K562 (cell line): ENCODE measurements around the gene PATL1. TPM values are rescaled to one million over a fixed set of nuclear protein-coding genes. Genes with fewer than 3 reads are reported as not detected.

Source experiments
- ATAC-seq: fragments of 200-7000 bp; cut with Tn5 transposase; 3 replicates; pipeline ENCODE4 v1.9.1; 2020; ENCODE audit warnings: moderate library complexity
- BruUV-seq: library from RNA; stranded (reverse); fragments of 400-500 nt; replicated peaks from 2 replicates; lab custom pipeline; 2021; lab: Mats Ljungman, UMichigan
- CTCF ChIA-PET: fragments of 300-600 bp; formaldehyde crosslinking; extraction: SDS; loops from one replicate; lab custom pipeline; 2021; ENCODE audit warnings: low intra/inter-chr PET ratio; lab: Yijun Ruan, JAX
- POLR2A ChIA-PET: fragments of 300-600, 350-650 bp; sonication (Branson Sonifier 250); formaldehyde crosslinking; extraction: SDS; loops from one replicate; lab custom pipeline; 2021; ENCODE audit warnings: antibody characterized with exemption, inconsistent platforms; lab: Yijun Ruan, JAX
- DNase-seq, 4 experiments: peaks; one replicate each; pipeline versions ENCODE4 v3.0.0 to v3.0.0-alpha.2; 2011 to 2018; ENCODE audit warnings: low spot score in 3 of 4, mixed read lengths in 3 of 4; ENCODE audit errors: extremely low read depth in 1 of 4
- FAIRE-seq: peaks from 2 replicates; lab custom pipeline; 2011; peaks lifted over from hg19 to GRCh38; lab: Jason Lieb, UNC
- H2AFZ ChIP-seq: 2 replicates; pipeline ENCODE4 v1.6.0; 2011; ENCODE audit warnings: low read depth, low read length, control low read depth, inconsistent platforms
- H3K27ac ChIP-seq: fragments of 200-600 bp; 3 replicates; pipeline ENCODE4 v1.8.0; 2011; ENCODE audit warnings: low read depth, mild to moderate bottlenecking, control low read depth, inconsistent platforms, low read length, moderate library complexity, mixed read lengths; ENCODE audit errors: extremely low read depth
- H3K27me3 ChIP-seq, 2 experiments: fragments of 300-600 bp in 1 of 2; 2 replicates in 1 of 2; 3 replicates in 1 of 2; pipeline versions ENCODE4 v1.6.0 to v1.8.0; 2011; ENCODE audit warnings: inconsistent platforms in 2 of 2, low read length in 2 of 2, mild to moderate bottlenecking in 1 of 2, mixed read lengths in 1 of 2, moderate library complexity in 1 of 2; ENCODE audit not compliant: control insufficient read depth in 2 of 2, insufficient read depth in 2 of 2
- H3K36me3 ChIP-seq: fragments of 300-600 bp; 3 replicates; pipeline ENCODE4 v1.8.0; 2011; ENCODE audit warnings: mild to moderate bottlenecking, low read length, inconsistent platforms; ENCODE audit not compliant: control insufficient read depth, insufficient read depth
- H3K4me1 ChIP-seq, 2 experiments: fragments of 200-600 bp in 1 of 2; replicated peaks in 1 of 2; 2 replicates in 1 of 2; 3 replicates in 1 of 2; pipeline versions ENCODE4 v1.5.1 to v1.8.0; 2011; ENCODE audit warnings: inconsistent platforms in 2 of 2, low read length in 2 of 2, mild to moderate bottlenecking in 1 of 2, mixed read lengths in 1 of 2, moderate library complexity in 1 of 2; ENCODE audit not compliant: control insufficient read depth in 2 of 2, insufficient read depth in 2 of 2
- H3K4me2 ChIP-seq: 2 replicates; pipeline ENCODE4 v1.6.1; 2011; ENCODE audit warnings: low read length, control low read depth, inconsistent platforms, mixed read lengths; ENCODE audit not compliant: insufficient read depth
- H3K4me3 ChIP-seq: fragments of 200-600 bp; sonication (generic), shearing (Covaris generic); 2 replicates; pipeline ENCODE4 v1.5.1; 2016; ENCODE audit warnings: control low read depth, inconsistent platforms
- H3K79me2 ChIP-seq: fragments of 200-600 bp; 3 replicates; pipeline ENCODE4 v1.8.0; 2011; ENCODE audit warnings: low read length, inconsistent platforms; ENCODE audit not compliant: control insufficient read depth, insufficient read depth
- H3K9ac ChIP-seq, 2 experiments: 2 replicates each; pipeline versions ENCODE4 v1.6.0 to v1.6.1; 2011; ENCODE audit warnings: low read depth in 2 of 2, low read length in 2 of 2, control low read depth in 1 of 2, inconsistent platforms in 1 of 2, mild to moderate bottlenecking in 1 of 2, mixed read lengths in 1 of 2; ENCODE audit not compliant: insufficient read depth in 1 of 2
- H3K9me1 ChIP-seq: one replicate; pipeline ENCODE4 v1.6.0; 2011; ENCODE audit warnings: inconsistent platforms, mild to moderate bottlenecking, low read length, moderate library complexity; ENCODE audit not compliant: control insufficient read depth, insufficient read depth
- H3K9me3 ChIP-seq: replicated peaks from 2 replicates; pipeline ENCODE4 v1.5.1; 2011; ENCODE audit warnings: low read depth, low read length, inconsistent platforms; ENCODE audit not compliant: control insufficient read depth, insufficient read depth
- H4K20me1 ChIP-seq: replicated peaks from 2 replicates; pipeline ENCODE4 v1.6.1; 2011; ENCODE audit warnings: low read length, inconsistent platforms, mixed read lengths; ENCODE audit not compliant: control insufficient read depth, insufficient read depth
- BRD4 ChIP-seq: fragments of 200-600 bp; sonication (generic); IDR thresholded peaks from 2 replicates; pipeline ENCODE4 v1.6.1; 2017; ENCODE audit warnings: inconsistent platforms
- CHCHD3 ChIP-seq: fragments of 250-450 bp; sonication (Bioruptor Pico); IDR thresholded peaks from 2 replicates; pipeline ENCODE4 v2.1.2; 2022; ENCODE audit warnings: mild to moderate bottlenecking
- CTCF ChIP-seq, 3 experiments: IDR thresholded peaks in 2 of 3; conservative IDR thresholded peaks in 1 of 3; 2 replicates each; pipeline ENCODE4 v1.5.1; 2011 to 2012; ENCODE audit warnings: low read length in 3 of 3, mild to moderate bottlenecking in 3 of 3, control low read depth in 2 of 3, improper control_type of control experiment in 1 of 3, inconsistent platforms in 1 of 3, low read depth in 1 of 3, mixed read lengths in 1 of 3, moderate library complexity in 1 of 3; ENCODE audit not compliant: insufficient read depth in 2 of 3
- DACH1 ChIP-seq: fragments of 450-650 bp; IDR thresholded peaks from 2 replicates; pipeline ENCODE4 v1.6.1; 2018; ENCODE audit not compliant: partially characterized antibody
- GABPB1 ChIP-seq: sonication (generic); formaldehyde crosslinking; IDR thresholded peaks from 2 replicates; pipeline ENCODE4 v1.8.0; 2022; ENCODE audit warnings: mild to moderate bottlenecking, missing genetic modification reagents
- HIVEP1 ChIP-seq: fragments of 250-450 bp; sonication (Bioruptor Pico); IDR thresholded peaks from 2 replicates; pipeline ENCODE4 v1.4.0; 2020; ENCODE audit warnings: mild to moderate bottlenecking
- PRDM10 ChIP-seq: fragments of 450-650 bp; IDR thresholded peaks from 2 replicates; pipeline ENCODE4 v1.6.1; 2018; ENCODE audit not compliant: partially characterized antibody
- RHOXF2B ChIP-seq: fragments of 250-450 bp; sonication (Bioruptor Pico); conservative IDR thresholded peaks from 2 replicates; pipeline ENCODE4 v1.5.1; 2021
- RUNX1 ChIP-seq: sonication (generic); IDR thresholded peaks from 2 replicates; pipeline ENCODE4 v1.6.1; 2016; ENCODE audit warnings: antibody characterized with exemption, low read depth
- SOX6 ChIP-seq: fragments of 450-650 bp; IDR thresholded peaks from 2 replicates; pipeline ENCODE4 v1.6.1; 2014; ENCODE audit warnings: mild to moderate bottlenecking
- SRSF1 ChIP-seq: fragments of 200-400 bp; formaldehyde crosslinking; IDR thresholded peaks from 2 replicates; pipeline ENCODE4 v1.6.1; 2017; ENCODE audit warnings: mild to moderate bottlenecking, low read depth, low read length, moderate library complexity
- XRCC3 ChIP-seq: fragments of 450-650 bp; IDR thresholded peaks from 2 replicates; pipeline ENCODE4 v1.6.1; 2017; ENCODE audit warnings: mild to moderate bottlenecking, moderate library complexity
- ZBTB43 ChIP-seq: sonication (generic); formaldehyde crosslinking; IDR thresholded peaks from 2 replicates; pipeline ENCODE4 v1.8.0; 2023; ENCODE audit warnings: mild to moderate bottlenecking, missing genetic modification reagents
- ZBTB49 ChIP-seq: sonication (generic); formaldehyde crosslinking; IDR thresholded peaks from 2 replicates; pipeline ENCODE4 v1.8.0; 2022; ENCODE audit warnings: missing genetic modification reagents, mild to moderate bottlenecking, borderline replicate concordance
- ZNF212 ChIP-seq: fragments of 450-650 bp; formaldehyde crosslinking; IDR thresholded peaks from 2 replicates; pipeline ENCODE4 v1.4.0; 2020; ENCODE audit warnings: mild to moderate bottlenecking
- ZNF23 ChIP-seq: fragments of 250-450 bp; sonication (Bioruptor Pico); IDR thresholded peaks from 2 replicates; pipeline ENCODE4 v1.4.0; 2020; ENCODE audit warnings: mild to moderate bottlenecking
- WGBS: fragments of 100-300 bp; shearing (Covaris generic); methylation state at CpG from one replicate; pipeline ENCODE4 v1.1.6; 2016; ENCODE audit warnings: low coverage, mixed read lengths; ENCODE audit not compliant: insufficient coverage; ENCODE audit errors: missing lambda C conversion rate; 5-methylcytosine and 5-hydroxymethylcytosine counted together
- in situ Hi-C: fragments of 300-500 bp; cut with MboI; formaldehyde crosslinking; loops from 4 replicates; pipeline ENCODE4 v1.15.0; 2018; ENCODE audit warnings: inconsistent platforms, mixed read lengths
- intact Hi-C: fragments of 100-400 bp; cut with micrococcal nuclease; formaldehyde crosslinking; loops from 2 replicates; pipeline ENCODE4 v1.14.2; 2022
- polyA plus RNA-seq, 8 experiments: library from polyadenylated mRNA; depleted of rRNA in 4 of 8; stranded (reverse) in 5 of 8; unstranded in 3 of 8; fragments of >200 nt; fragmentation: Nextera tagmentation in 2 of 8; fragmentation: Illumina TruSeq in 1 of 8; extraction: Ambion mirVana in 2 of 8; extraction: Trizol in 1 of 8; gene quantifications; 2 replicates each; pipeline versions ENCODE4 v1.2.1 to v1.2.3, GENCODE V29; 2011 to 2014; ENCODE audit warnings: inconsistent platforms in 1 of 8, missing spikeins in 1 of 8
- total RNA-seq, 7 experiments: library from RNA; depleted of rRNA in 6 of 7; stranded (reverse); fragments of >200 nt in 6 of 7; fragmentation: Illumina TruSeq in 2 of 7; extraction: Trizol in 2 of 7; gene quantifications; 2 replicates each; pipeline versions ENCODE4 v1.2.1 to v1.2.3, GENCODE V29; 2011 to 2021; ENCODE audit warnings: low replicate concordance in 1 of 7

PATL1 gene
- total and polyA plus RNA-seq, 9 of the 15 experiments (the other 6 are each of a cell fraction or from before 2014, with no cell fraction given), result 3.2 to 48.0 (median 16.4) TPM

GRCh38 chr11:59644528-59644927 is 24.3 kb downstream of the PATL1 start:
- H3K9me3 ChIP-seq, result no peaks in the 10 kb centered on the region
- ChIA-PET POLR2A (interaction anchor here (0.8 to 1.7 kb wide), 2 partner anchors 33 to 133 kb away, joined by 3 read pairs; no protein-coding TSS in a partner anchor), CTCF (no interaction called here)
- no peak overlapping the region for H3K4me3 ChIP-seq
- no peak overlapping the region for H2AFZ ChIP-seq
- no peak overlapping the region for H3K9ac ChIP-seq
- no peak for DNase-seq
- peaks cover 3% of the 10 kb centered on the region in 2 experiments; a peak in 3 of 5 replicates for H3K4me1 ChIP-seq
- in situ Hi-C loops (no loop called here), intact Hi-C loops (no loop called here)
- H3K36me3 ChIP-seq, result peaks cover 92% of the 10 kb centered on the region
- no peak overlapping the region for H3K4me2 ChIP-seq
- H3K9me1 ChIP-seq, result no peaks in the 10 kb centered on the region
- H3K79me2 ChIP-seq, result no peaks in the 10 kb centered on the region
- H3K27me3 ChIP-seq, result no peaks in the 10 kb centered on the region
- 68% methylated on average over 2 of the region's 3 CpGs for WGBS
- no peaks in the 10 kb centered on the region for H4K20me1 ChIP-seq
- FAIRE-seq, result no peak
- no peak overlapping the region for H3K27ac ChIP-seq
- ATAC-seq, result no peak
- no TSS peak for BruUV-seq
- TF ChIP-seq ZNF23 (CRISPR knock-in tag) (no peak), XRCC3 (no peak), DACH1 (no peak), ZBTB49 (CRISPR knock-in tag) (no peak), HIVEP1 (CRISPR knock-in tag) (no peak), SOX6 (no peak), SRSF1 (no peak), CTCF (IDR thresholded peaks at IDR 0.05 in 2 of 3, conservative IDR thresholded peaks at IDR 0.05 in 1 of 3; ENCODE audit: insufficient read depth in 2 of 3, low read depth in 1 of 3, low read length in 3 of 3) (no peak), ZBTB43 (CRISPR knock-in tag) (no peak), RUNX1 (no peak), RHOXF2B (no peak), BRD4 (no peak), ZNF212 (no peak), GABPB1 (CRISPR knock-in tag) (no peak), CHCHD3 (CRISPR knock-in tag) (no peak), PRDM10 (no peak)
